Heart right ventricle (tissue), 16 donors: ENCODE results near the gene SRR. TPM values are rescaled to one million over a fixed set of nuclear protein-coding genes. Genes with fewer than 3 reads are reported as not detected.
A peak's percentile ranks its signal among the peaks of the same experiment; 100 is the strongest.

Source experiments
- ATAC-seq, 8 donors: fragments of 200-7000 bp; cut with Tn5 transposase; one replicate each; pipeline ENCODE4 v1.9.1; 2020; ENCODE audit warnings: mild to moderate bottlenecking in 8 of 8, moderate library complexity in 8 of 8, moderate number of reproducible peaks in 1 of 8
- DNase-seq, 2 donors: peaks; one replicate each; pipeline ENCODE4 v3.0.0-alpha.2; 2020
- H3K27ac ChIP-seq, 10 donors: fragments of 200-600 bp; sonication (generic) in 2 of 10; one replicate each; pipeline versions ENCODE4 v1.5.0 to v1.8.0; 2020 to 2022; ENCODE audit warnings: mild to moderate bottlenecking in 3 of 10
- H3K27me3 ChIP-seq, 7 donors: fragments of 200-600 bp; one replicate each; pipeline ENCODE4 v1.8.0; 2021 to 2022; ENCODE audit warnings: mild to moderate bottlenecking in 2 of 7
- H3K36me3 ChIP-seq, 9 donors: fragments of 200-600 bp; sonication (generic) in 1 of 9; one replicate each; pipeline versions ENCODE4 v1.5.0 to v1.8.0; 2020 to 2022; ENCODE audit warnings: mild to moderate bottlenecking in 2 of 9
- H3K4me1 ChIP-seq, 9 donors: fragments of 200-600 bp; sonication (generic) in 1 of 9; one replicate each; pipeline versions ENCODE4 v1.5.0 to v1.8.0; 2020 to 2022; ENCODE audit warnings: mild to moderate bottlenecking in 4 of 9
- H3K4me3 ChIP-seq, 10 donors: fragments of 200-600 bp; sonication (generic) in 2 of 10; one replicate each; pipeline versions ENCODE4 v1.5.0 to v1.8.0; 2020 to 2022; ENCODE audit warnings: mild to moderate bottlenecking in 7 of 10, moderate library complexity in 2 of 10
- H3K9me3 ChIP-seq, 11 donors: fragments of 200-600 bp in 10 of 11; sonication (generic) in 2 of 11; one replicate each; pipeline versions ENCODE4 v1.5.0 to v1.8.0; 2013 to 2022; ENCODE audit warnings: mild to moderate bottlenecking in 2 of 11, control low read depth in 1 of 11, moderate library complexity in 1 of 11
- CTCF ChIP-seq, 9 donors: fragments of 200-600 bp; sonication (generic) in 2 of 9; IDR thresholded peaks; one replicate each; pipeline versions ENCODE4 v1.5.0 to v1.8.0; 2021 to 2022; ENCODE audit warnings: antibody characterized with exemption in 9 of 9, mild to moderate bottlenecking in 5 of 9, moderate library complexity in 1 of 9
- WGBS, 2 donors: extraction: QIAGEN DNeasy Blood & Tissue Kit; methylation state at CpG; one replicate each; pipeline ENCODE4 v1.1.7; 2013; ENCODE audit warnings: inconsistent platforms in 1 of 2; 5-methylcytosine and 5-hydroxymethylcytosine counted together
- intact Hi-C, 10 donors: fragments of 100-400 bp; cut with DNase I; formaldehyde crosslinking; loops; one replicate each; pipeline versions ENCODE4 v1.11.1 to v1.14.2; 2022
- polyA plus RNA-seq, 2 donors: library from polyadenylated mRNA; stranded (reverse); fragments of 200-250 nt; gene quantifications; one replicate each; pipeline ENCODE4 v1.2.3, GENCODE V29; 2013
- total RNA-seq, 10 donors: library from RNA; stranded (reverse); fragmentation: NEBNext Ultra II Directional in 3 of 10; extraction: Animal tissue kit (Norgen Biotek cat#: 25700) in 3 of 10; gene quantifications; one replicate each; pipeline versions ENCODE4 v1.2.1 to v1.2.4, GENCODE V29; 2021 to 2023
- donor health status: Arrhythmogenic right ventricular cardiomyopathy.
- donor health status: ischemic (EF 13 %, LVEDD 7.1; RV severe dilation, severe dysfunction).
- donor health status: healthy with polysubstance abuse.
- donor health status: DM: no; HTN: yes; CAD: no.
- donor health status: DM: no; HTN: no; CAD: no.
- donor health status: ischemic (EF 25% LVEDD 6.9; RV normal size, moderate dysfunction).
- donor health status: ischemic (EF 25% LVEDD 5.7; RV mildly dilated, moderate dysfunction).
- donor health status: healthy.
- donor health status: DM: yes; HTN: yes; CAD: no.
- donor health status: Ischemic cardiomyopathy.
- donor health status: ischemic (EF 35%, LVEDD 5.7; RV mildly dilated, moderate dysfunction).
- donor health status: nonischemic (EF 11% LVEDD 7.7; RV severe dilation, severe dysfunction).
- donor health status: DM: yes; HTN: yes; CAD: no.
- donor health status: PGD.
- donor health status: ischemic (EF 29% LVEDD 5.4; RV normal size, mild dysfunction).
- donor health status: nonischemic (EF 23%, LVEDD 6.1; RV moderate dilation, normal function).

Gene SRR
- total and polyA plus RNA-seq, 12 donors = 2.9 to 16.0 (median 9.4) TPM

- peaks cover 0 to 63% (median 5%) of the 10 kb centered on the region in 9 donors for H3K36me3 ChIP-seq
- intact Hi-C loops = loop anchor here in 2 of 10 donors (10.0 kb wide), 1 partner anchor 50 kb away; no protein-coding TSS in a partner anchor
- peak overlapping the region in 9 of 10 donors; percentile 13 to 64 (median 44) for H3K27ac ChIP-seq
Measured at GRCh38 chr17:2364763-2365116, 61.0 kb downstream of the SRR start.

GRCh38 chr17:2365132-2365531 is 61.4 kb downstream of the SRR start:
- Histone ChIP-seq H3K27ac (peak overlapping the region in 1 of 10 donors; percentile 53), H3K4me3 (no peak overlapping the region), H3K27me3 (no peaks in the 10 kb centered on the region), H3K36me3 (peaks cover 0 to 63% (median 5%) of the 10 kb centered on the region in 9 donors), H3K9me3 (no peaks in the 10 kb centered on the region), H3K4me1 (peaks cover 20 to 50% (median 39%) of the 10 kb centered on the region in 9 donors)
- 95 to 97% methylated on average over 20 of the region's 20 CpGs for WGBS, 2 donors
- intact Hi-C loops = loop anchor here in 2 of 10 donors (10.0 kb wide), 1 partner anchor 50 kb away; no protein-coding TSS in a partner anchor
- no peak for DNase-seq
- no peak for ATAC-seq
- TF ChIP-seq CTCF (IDR thresholded peaks at IDR 0.05) = no peak

More at GRCh38 chr17:2364763-2365116, 61.0 kb downstream of the SRR start:
- ATAC-seq (no peak), DNase-seq (peak in 1 of 2 donors; percentile 5)
- peaks cover 20 to 50% (median 39%) of the 10 kb centered on the region in 9 donors for H3K4me1 ChIP-seq
- no peak overlapping the region for H3K4me3 ChIP-seq
- no peaks in the 10 kb centered on the region for H3K27me3 ChIP-seq
- no peak for TF ChIP-seq CTCF (IDR thresholded peaks at IDR 0.05)
- WGBS, 2 donors = 83 to 84% methylated on average over 12 of the region's 12 CpGs
- H3K9me3 ChIP-seq = no peaks in the 10 kb centered on the region

GRCh38 chr17:2366747-2367494 is 63.2 kb downstream of the SRR start:
- Histone ChIP-seq H3K9me3 (no peaks in the 10 kb centered on the region), H3K4me3 (no peak overlapping the region), H3K4me1 (peaks cover 20 to 50% (median 39%) of the 10 kb centered on the region in 9 donors), H3K27me3 (no peaks in the 10 kb centered on the region), H3K27ac (no peak overlapping the region), H3K36me3 (peaks cover 0 to 65% (median 5%) of the 10 kb centered on the region in 9 donors)
- WGBS, 2 donors = 89 to 90% methylated on average over 26 of the region's 26 CpGs
- no peak for TF ChIP-seq CTCF (IDR thresholded peaks at IDR 0.05)
- intact Hi-C loops = loop anchor here in 2 of 10 donors (10.0 kb wide), 1 partner anchor 48 kb away; no protein-coding TSS in a partner anchor
- DNase-seq (no peak), ATAC-seq (no peak)

- Histone ChIP-seq H3K27ac (peak overlapping the region in 4 of 10 donors; percentile 22 to 44 (median 30)), H3K4me3 (no peak overlapping the region), H3K36me3 (peaks cover 0 to 69% (median 0%) of the 10 kb centered on the region in 9 donors), H3K4me1 (peaks cover 20 to 48% (median 36%) of the 10 kb centered on the region in 9 donors), H3K27me3 (no peaks in the 10 kb centered on the region), H3K9me3 (no peaks in the 10 kb centered on the region)
- no peak for TF ChIP-seq CTCF (IDR thresholded peaks at IDR 0.05)
- DNase-seq = no peak
- intact Hi-C loops = loop anchor here in 2 of 10 donors (10.0 kb wide), 1 partner anchor 46 kb away; no protein-coding TSS in a partner anchor
- WGBS, 2 donors = 54 to 59% methylated on average over 8 of the region's 8 CpGs
- peak; percentile 13 to 64 (median 42) for ATAC-seq
Measured at GRCh38 chr17:2368359-2368758, 64.6 kb downstream of the SRR start.
